ENCODE results near the gene PRCP. TPM values are rescaled to one million over a fixed set of nuclear protein-coding genes. Genes with fewer than 3 reads are reported as not detected.

PRCP gene
- total and polyA plus RNA-seq, 2 experiments from 2014 or later = 33.3 to 52.8 TPM

DNA sequence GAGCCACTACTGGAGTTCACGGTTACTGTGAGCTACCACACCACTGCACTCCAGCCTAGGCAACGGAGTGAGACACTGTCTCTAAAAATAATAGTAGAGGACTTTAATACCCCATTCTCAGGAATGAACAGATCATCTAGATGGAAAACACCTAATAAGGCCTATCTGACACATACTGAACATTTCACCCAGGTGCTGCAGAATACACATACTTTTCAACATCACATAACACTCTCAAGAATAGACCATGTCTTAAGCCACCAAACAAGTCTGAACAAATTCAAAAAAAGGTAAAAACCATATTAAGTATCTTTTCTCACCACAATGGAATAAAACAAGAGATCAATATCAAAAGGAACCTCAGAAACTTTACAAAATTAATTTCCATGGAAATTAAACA lies 39.2 kb upstream of the PRCP start:
- TF ChIP-seq ZNF114 (CRISPR knock-in tag; IDR thresholded peaks at IDR 0.05) = no peak
- no peak for TF ChIP-seq STAT1 (IDR thresholded peaks at IDR 0.05; ENCODE audit: unreplicated experiment)
- no peak for TF ChIP-seq POLR2AphosphoS5 (IDR thresholded peaks at IDR 0.05; ENCODE audit: low read depth)
- TF ChIP-seq ETS1 (IDR thresholded peaks at IDR 0.05) = no peak
- no peak for TF ChIP-seq EZH2phosphoT487 (IDR thresholded peaks at IDR 0.05; ENCODE audit: unreplicated experiment)
- no peak for TF ChIP-seq NANOG (IDR thresholded peaks at IDR 0.05; ENCODE audit: borderline replicate concordance)
- TF ChIP-seq ZNF462 (CRISPR knock-in tag; IDR thresholded peaks at IDR 0.05) = no peak
- no peak for TF ChIP-seq JUNB (IDR thresholded peaks at IDR 0.05; ENCODE audit: unreplicated experiment)
- no peak for TF ChIP-seq EZH2 (IDR thresholded peaks at IDR 0.05; ENCODE audit: low read depth, unreplicated experiment)
- TF ChIP-seq, protein P1, sequence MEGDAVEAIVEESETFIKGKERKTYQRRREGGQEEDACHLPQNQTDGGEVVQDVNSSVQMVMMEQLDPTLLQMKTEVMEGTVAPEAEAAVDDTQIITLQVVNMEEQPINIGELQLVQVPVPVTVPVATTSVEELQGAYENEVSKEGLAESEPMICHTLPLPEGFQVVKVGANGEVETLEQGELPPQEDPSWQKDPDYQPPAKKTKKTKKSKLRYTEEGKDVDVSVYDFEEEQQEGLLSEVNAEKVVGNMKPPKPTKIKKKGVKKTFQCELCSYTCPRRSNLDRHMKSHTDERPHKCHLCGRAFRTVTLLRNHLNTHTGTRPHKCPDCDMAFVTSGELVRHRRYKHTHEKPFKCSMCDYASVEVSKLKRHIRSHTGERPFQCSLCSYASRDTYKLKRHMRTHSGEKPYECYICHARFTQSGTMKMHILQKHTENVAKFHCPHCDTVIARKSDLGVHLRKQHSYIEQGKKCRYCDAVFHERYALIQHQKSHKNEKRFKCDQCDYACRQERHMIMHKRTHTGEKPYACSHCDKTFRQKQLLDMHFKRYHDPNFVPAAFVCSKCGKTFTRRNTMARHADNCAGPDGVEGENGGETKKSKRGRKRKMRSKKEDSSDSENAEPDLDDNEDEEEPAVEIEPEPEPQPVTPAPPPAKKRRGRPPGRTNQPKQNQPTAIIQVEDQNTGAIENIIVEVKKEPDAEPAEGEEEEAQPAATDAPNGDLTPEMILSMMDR (conservative IDR thresholded peaks at IDR 0.05; ENCODE audit: low read depth in 2 of 2) = no peak
- no peak for TF ChIP-seq ZNF331 (CRISPR knock-in tag; IDR thresholded peaks at IDR 0.05; ENCODE audit: low read depth)
- TF ChIP-seq CREB1 (CRISPR knock-in tag; IDR thresholded peaks at IDR 0.05; ENCODE audit: low read depth) = no peak
- no peak for TF ChIP-seq REST (IDR thresholded peaks at IDR 0.05; ENCODE audit: unreplicated experiment)
- Mint-ChIP-seq H3K36me3 (ENCODE audit: low read depth) (peaks cover 4% of the 10 kb centered on the region; the same call in 2 of the 3 replicates), H3K4me1 (no peaks in the 10 kb centered on the region), H3K27me3 (ENCODE audit: insufficient read depth, low read depth, poor library complexity) (peaks cover 6% of the 10 kb centered on the region), H3K27ac (no peak overlapping the region), H3K9me3 (no peaks in the 10 kb centered on the region; the same call in 2 of the 3 replicates), H3K4me3 (no peak overlapping the region)
- Histone ChIP-seq H3K27me3 (ENCODE audit: insufficient read depth) (no peaks in the 10 kb centered on the region), H3K27ac (ENCODE audit: low read depth) (no peak overlapping the region), H3K79me2 (replicated peaks; ENCODE audit: insufficient read depth) (no peaks in the 10 kb centered on the region), H2AFZ (no peak overlapping the region), H3F3A (replicated peaks; ENCODE audit: low read depth) (no peaks in the 10 kb centered on the region), H3K36me3 (ENCODE audit: insufficient read depth) (no peaks in the 10 kb centered on the region), H3K4me3 (no peak overlapping the region), H4K20me1 (replicated peaks; ENCODE audit: insufficient read depth) (no peaks in the 10 kb centered on the region), H3K9me2 (ENCODE audit: insufficient read depth) (peaks cover 4% of the 10 kb centered on the region; the same call in 1 of the 2 replicates), H3K4me1 (ENCODE audit: insufficient read depth) (no peaks in the 10 kb centered on the region), H3K4me2 (no peak overlapping the region)
- ATAC-seq = no peak
- DNase-seq (ENCODE audit: low spot score) = no peak
